GM18870 (cell line): ENCODE results near the gene RBM44.

Source experiments
- ATAC-seq: cut with Tn5 transposase; IDR thresholded peaks from one replicate; pipeline ENCODE4 v1.9.1; 2021; ENCODE audit warnings: moderate library complexity; ENCODE audit not compliant: unreplicated experiment

Gene RBM44

GRCh38 chr2:237885111-237885930, 86.7 kb downstream of the RBM44 start:
- no peak for ATAC-seq

- ATAC-seq = no peak
These were observed 87.5 kb downstream of the RBM44 start for GRCh38 chr2:237885931-237886684.

- ATAC-seq = no peak
These were observed 88.3 kb downstream of the RBM44 start for GRCh38 chr2:237886685-237887481.

GRCh38 chr2:237888389-237888788, 89.8 kb downstream of the RBM44 start:
- no peak for ATAC-seq

GRCh38 chr2:237889016-237889415, 90.4 kb downstream of the RBM44 start:
- ATAC-seq = no peak

GRCh38 chr2:237889811-237890210, 91.2 kb downstream of the RBM44 start:
- ATAC-seq = no peak
